ENCODE results near the gene CHST11.

GRCh38 chr12:104687823-104688573, 231.2 kb downstream of the CHST11 start:
- TF ChIP-seq CTCF (IDR thresholded peaks at IDR 0.05; ENCODE audit: borderline replicate concordance, extremely low read depth, low read length, poor library complexity, severe bottlenecking), result no peak
- no peak for TF ChIP-seq EZH2 (IDR thresholded peaks at IDR 0.05; ENCODE audit: borderline replicate concordance, low read depth, low read length, severe bottlenecking)

Data from DND-41 (cell line).